Type B pancreatic cell (in vitro differentiated cells): ENCODE results near the gene DNTT. TPM values are rescaled to one million over a fixed set of nuclear protein-coding genes. Genes with fewer than 3 reads are reported as not detected.

Experiments used
- total RNA-seq: library from RNA; stranded (reverse); gene quantifications from 2 replicates; pipeline ENCODE4 v1.2.1, GENCODE V29; 2021; ENCODE audit warnings: low replicate concordance

DNTT gene
- total RNA-seq, 1 donor from 2014 or later = not detected

Other genes starting within 250 kb of the DNTT start
- gene ZNF518A, start 174.1 kb upstream of the DNTT start, total RNA-seq = 31.6 and 33.7 TPM in 2 replicates
- gene BLNK, start 32.9 kb upstream of the DNTT start, total RNA-seq = 21.7 and 59.8 TPM in 2 replicates
- gene OPALIN, start 54.6 kb downstream of the DNTT start, total RNA-seq = not detected in 2 replicates
- gene TLL2, start 209.5 kb downstream of the DNTT start, total RNA-seq = 0.55 and 0.85 TPM in 2 replicates